Natural killer cell treated with Interleukin-12 subunit alpha and Interleukin-12 subunit beta and Interleukin-15 and Interleukin-18, amount 100 ng/mL, for 72 hours (primary cell): ENCODE data around the gene GDPGP1. TPM values are rescaled to one million over a fixed set of nuclear protein-coding genes. Genes with fewer than 3 reads are reported as not detected.

Experiments
- ATAC-seq, 2 donors: fragments of 150-1000 bp; cut with Tn5 transposase in 1 of 2; sonication (Bioruptor Pico), chemical (Tn5 transposase) in 1 of 2; 2 replicates each; pipeline ENCODE4 v1.10.0; 2021
- DNase-seq: peaks from one replicate; pipeline ENCODE4 v3.0.0; 2022; ENCODE audit warnings: low spot score
- H3K27ac Mint-ChIP-seq, 2 donors: 1 replicate in 1 of 2; 2 replicates in 1 of 2; pipeline ENCODE4 v1.8.0; 2022; ENCODE audit warnings: mixed read lengths in 2 of 2, mild to moderate bottlenecking in 1 of 2, moderate library complexity in 1 of 2
- H3K27me3 Mint-ChIP-seq, 2 donors: 1 replicate in 1 of 2; 2 replicates in 1 of 2; pipeline ENCODE4 v1.8.0; 2022; ENCODE audit warnings: mixed read lengths in 2 of 2
- H3K36me3 Mint-ChIP-seq: one replicate; pipeline ENCODE4 v1.8.0; 2022; ENCODE audit warnings: mixed read lengths
- H3K4me1 Mint-ChIP-seq, 2 donors: 1 replicate in 1 of 2; 2 replicates in 1 of 2; pipeline ENCODE4 v1.8.0; 2022; ENCODE audit warnings: low read depth in 2 of 2, mixed read lengths in 2 of 2, mild to moderate bottlenecking in 1 of 2
- H3K4me3 Mint-ChIP-seq: one replicate; pipeline ENCODE4 v1.8.0; 2022; ENCODE audit warnings: mixed read lengths
- H3K9me3 Mint-ChIP-seq: 2 replicates; pipeline ENCODE4 v1.8.0; 2022; ENCODE audit warnings: mixed read lengths
- total RNA-seq, 2 donors: library from RNA; stranded (reverse); gene quantifications; one replicate each; pipeline ENCODE4 v1.2.3, GENCODE V29; 2022

Gene GDPGP1
- total RNA-seq, 2 donors from 2014 or later: 9.6 to 10.0 TPM

DNA sequence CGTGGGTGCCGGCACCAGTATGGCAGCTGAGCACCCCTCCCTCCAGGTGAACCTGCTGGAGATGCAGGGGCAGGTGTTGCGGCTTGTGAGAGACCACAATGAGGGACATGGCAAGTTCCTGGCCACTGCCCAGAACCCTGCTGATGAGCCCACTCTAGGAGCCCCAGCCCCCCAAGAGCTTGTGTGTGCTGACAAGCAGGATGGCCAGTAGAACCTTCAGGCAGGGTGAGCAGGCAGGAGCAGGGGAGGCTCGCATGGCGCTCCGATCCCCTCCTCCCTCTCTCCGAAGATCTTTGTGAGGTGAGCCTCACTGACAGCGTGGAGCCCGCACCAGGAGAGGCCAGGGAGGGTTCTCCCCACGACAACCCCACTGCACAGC is 61.2 kb downstream of the GDPGP1 start:
- ATAC-seq (no peak), DNase-seq (no peak)
- H3K27me3 Mint-ChIP-seq: peaks cover 0 to 7% of the 10 kb centered on the region in 2 donors
- H3K36me3 Mint-ChIP-seq: no peaks in the 10 kb centered on the region
- peaks cover 5 to 6% of the 10 kb centered on the region in 2 donors for H3K4me1 Mint-ChIP-seq
- H3K4me3 Mint-ChIP-seq: no peak overlapping the region
- H3K9me3 Mint-ChIP-seq: no peaks in the 10 kb centered on the region
- H3K27ac Mint-ChIP-seq: no peak overlapping the region

Other genes starting within 250 kb of the GDPGP1 start
- 10 to 100 TPM; 26.6 to 32.6 TPM for gene ZNF710, start 232.9 kb upstream of the GDPGP1 start, total RNA-seq
- 10 to 100 TPM; 94.3 to 96.4 TPM for gene IDH2, start 131.7 kb upstream of the GDPGP1 start, total RNA-seq
- gene SEMA4B, start 32.9 kb upstream of the GDPGP1 start, total RNA-seq: 1 to 10 TPM; 9.2 to 9.7 TPM
- 100 to 1,000 TPM in 1 of 2 donors, 10 to 100 TPM in 1; 86.1 to 119 TPM for gene CIB1, start 268 bp upstream of the GDPGP1 start, total RNA-seq
- gene TTLL13, start 15.3 kb downstream of the GDPGP1 start, total RNA-seq: under 1 TPM in 1 of 2 donors, not detected in 1; 0.36 TPM
- 10 to 100 TPM; 22.8 to 36.5 TPM for gene NGRN, start 31.5 kb downstream of the GDPGP1 start, total RNA-seq
- 1 to 10 TPM; 1.3 to 1.4 TPM for gene ZNF774, start 118.1 kb downstream of the GDPGP1 start, total RNA-seq
- gene IQGAP1, start 154.0 kb downstream of the GDPGP1 start, total RNA-seq: 100 to 1,000 TPM; 222 to 382 TPM